K562 (cell line): ENCODE measurements around the gene CELF4.

Experiments used
- EZH2 ChIP-seq: IDR thresholded peaks from 2 replicates; pipeline ENCODE4 v1.6.1; 2012; ENCODE audit warnings: low read depth, mild to moderate bottlenecking, inconsistent platforms, low read length, borderline replicate concordance
- MXI1 ChIP-seq: IDR thresholded peaks from 2 replicates; pipeline ENCODE4 v1.6.1; 2011; ENCODE audit warnings: low read depth, mild to moderate bottlenecking, improper control_type of control experiment, low read length
- SRF ChIP-seq, 2 experiments: fragments of 250-450, 450-650 bp in 1 of 2; sonication (Bioruptor Pico) in 1 of 2; sonication (generic) in 1 of 2; formaldehyde crosslinking; IDR thresholded peaks; 2 replicates each; pipeline versions ENCODE4 v1.5.0 to v1.5.1; 2020 to 2022; ENCODE audit warnings: mild to moderate bottlenecking in 1 of 2, missing genetic modification reagents in 1 of 2
- ZSCAN32 ChIP-seq: fragments of 450-650 bp; formaldehyde crosslinking; IDR thresholded peaks from 2 replicates; pipeline ENCODE4 v1.4.0; 2020; ENCODE audit warnings: mild to moderate bottlenecking, moderate library complexity
- TF ChIP-seq, protein P1 (sequence below), 3 experiments: IDR thresholded peaks in 2 of 3; conservative IDR thresholded peaks in 1 of 3; 2 replicates each; pipeline ENCODE4 v1.5.1; 2011 to 2012; ENCODE audit warnings: low read length in 3 of 3, mild to moderate bottlenecking in 3 of 3, control low read depth in 2 of 3, improper control_type of control experiment in 1 of 3, inconsistent platforms in 1 of 3, low read depth in 1 of 3, mixed read lengths in 1 of 3, moderate library complexity in 1 of 3; ENCODE audit not compliant: insufficient read depth in 2 of 3

DNA sequence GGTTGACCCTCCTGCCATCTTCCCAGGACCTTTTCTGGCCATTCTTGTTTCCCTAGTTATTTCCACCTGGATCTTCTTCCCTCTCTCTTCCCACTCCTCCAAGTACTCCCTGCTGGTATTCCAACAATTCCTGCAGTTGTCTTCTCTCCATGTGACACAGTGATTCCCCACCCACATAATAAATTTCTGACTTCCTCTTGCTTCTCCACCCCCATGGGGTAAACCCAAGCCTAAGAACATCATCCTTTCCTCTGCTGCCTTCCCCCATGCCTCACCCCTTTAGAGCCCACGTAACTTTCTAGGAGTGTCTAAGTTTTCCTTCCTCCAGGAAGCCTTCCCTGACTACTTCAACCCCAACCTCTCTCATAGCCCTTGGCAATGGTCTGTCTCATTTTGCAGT lies 72.6 kb downstream of the CELF4 start:
- TF ChIP-seq, protein P1, sequence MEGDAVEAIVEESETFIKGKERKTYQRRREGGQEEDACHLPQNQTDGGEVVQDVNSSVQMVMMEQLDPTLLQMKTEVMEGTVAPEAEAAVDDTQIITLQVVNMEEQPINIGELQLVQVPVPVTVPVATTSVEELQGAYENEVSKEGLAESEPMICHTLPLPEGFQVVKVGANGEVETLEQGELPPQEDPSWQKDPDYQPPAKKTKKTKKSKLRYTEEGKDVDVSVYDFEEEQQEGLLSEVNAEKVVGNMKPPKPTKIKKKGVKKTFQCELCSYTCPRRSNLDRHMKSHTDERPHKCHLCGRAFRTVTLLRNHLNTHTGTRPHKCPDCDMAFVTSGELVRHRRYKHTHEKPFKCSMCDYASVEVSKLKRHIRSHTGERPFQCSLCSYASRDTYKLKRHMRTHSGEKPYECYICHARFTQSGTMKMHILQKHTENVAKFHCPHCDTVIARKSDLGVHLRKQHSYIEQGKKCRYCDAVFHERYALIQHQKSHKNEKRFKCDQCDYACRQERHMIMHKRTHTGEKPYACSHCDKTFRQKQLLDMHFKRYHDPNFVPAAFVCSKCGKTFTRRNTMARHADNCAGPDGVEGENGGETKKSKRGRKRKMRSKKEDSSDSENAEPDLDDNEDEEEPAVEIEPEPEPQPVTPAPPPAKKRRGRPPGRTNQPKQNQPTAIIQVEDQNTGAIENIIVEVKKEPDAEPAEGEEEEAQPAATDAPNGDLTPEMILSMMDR (IDR thresholded peaks at IDR 0.05 in 2 of 3, conservative IDR thresholded peaks at IDR 0.05 in 1 of 3; ENCODE audit: insufficient read depth in 2 of 3, low read depth in 1 of 3, low read length in 3 of 3) = no peak
- TF ChIP-seq SRF (CRISPR knock-in tag; IDR thresholded peaks at IDR 0.05) (no peak), EZH2 (no peak), MXI1 (no peak), ZSCAN32 (CRISPR knock-in tag) (no peak)
